Mucosa of rectum (tissue), 2 donors: Measurements from ENCODE around the gene LRP5.

ENCODE experiments used
- H3K27ac ChIP-seq, 2 donors: one replicate each; pipeline ENCODE4 v1.7.0; 2013; ENCODE audit warnings: inconsistent platforms in 2 of 2, low read depth in 2 of 2, low read length in 2 of 2
- H3K27me3 ChIP-seq, 2 donors: one replicate each; pipeline ENCODE4 v1.7.0; 2013; ENCODE audit warnings: low read length in 2 of 2; ENCODE audit not compliant: control insufficient read depth in 2 of 2, insufficient read depth in 2 of 2
- H3K36me3 ChIP-seq, 2 donors: one replicate each; pipeline ENCODE4 v1.7.0; 2013; ENCODE audit warnings: low read length in 2 of 2; ENCODE audit not compliant: control insufficient read depth in 2 of 2, insufficient read depth in 2 of 2
- H3K4me1 ChIP-seq, 2 donors: one replicate each; pipeline ENCODE4 v1.7.0; 2013; ENCODE audit warnings: low read length in 2 of 2, mild to moderate bottlenecking in 1 of 2; ENCODE audit not compliant: control insufficient read depth in 2 of 2, insufficient read depth in 2 of 2
- H3K4me3 ChIP-seq, 2 donors: one replicate each; pipeline ENCODE4 v1.7.0; 2013; ENCODE audit warnings: low read length in 2 of 2
- H3K9ac ChIP-seq, 2 donors: one replicate each; pipeline ENCODE4 v1.7.0; 2013; ENCODE audit warnings: low read length in 2 of 2, low read depth in 1 of 2, mild to moderate bottlenecking in 1 of 2
- H3K9me3 ChIP-seq, 2 donors: one replicate each; pipeline ENCODE4 v1.7.0; 2013; ENCODE audit warnings: low read length in 2 of 2; ENCODE audit not compliant: control insufficient read depth in 2 of 2
- donor health status: healthy.
- donor health status: Normal muscosa, but diverticular disease.

LRP5 gene

DNA sequence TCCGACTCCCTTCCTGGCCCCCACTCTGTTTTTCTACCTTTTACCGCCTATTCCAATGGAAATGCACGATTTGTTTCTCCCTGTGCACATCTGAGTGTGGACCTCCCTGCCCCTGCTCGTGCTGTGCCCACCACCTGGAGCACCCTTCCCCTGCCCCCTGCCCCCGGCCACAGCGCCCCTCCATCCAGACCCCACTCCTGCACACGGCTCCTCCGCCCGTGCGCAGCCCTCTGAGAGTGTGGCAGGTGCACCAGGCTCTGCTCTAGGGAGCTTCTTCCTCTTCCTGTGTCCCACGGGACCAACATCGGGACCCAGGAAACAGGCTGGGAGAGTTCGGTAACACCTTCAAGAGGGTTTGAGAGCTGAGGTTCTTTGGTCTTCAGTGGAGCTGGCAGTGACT, 62.9 kb downstream of the LRP5 start:
- Histone ChIP-seq H3K27ac (no peak overlapping the region), H3K4me1 (peaks cover 40 to 45% of the 10 kb centered on the region in 2 donors), H3K9ac (no peak overlapping the region)

GRCh38 chr11:68375766-68376165, 63.4 kb downstream of the LRP5 start:
- no peak overlapping the region for H3K9ac ChIP-seq
- H3K36me3 ChIP-seq, result no peaks in the 10 kb centered on the region
- H3K4me3 ChIP-seq, result no peak overlapping the region
- H3K4me1 ChIP-seq, result peaks cover 40 to 45% of the 10 kb centered on the region in 2 donors
- no peaks in the 10 kb centered on the region for H3K27me3 ChIP-seq
- H3K9me3 ChIP-seq, result no peaks in the 10 kb centered on the region
- H3K27ac ChIP-seq, result no peak overlapping the region

More for the DNA sequence above, 62.9 kb downstream of the LRP5 start:
- Histone ChIP-seq H3K27me3 (no peaks in the 10 kb centered on the region), H3K4me3 (no peak overlapping the region), H3K36me3 (no peaks in the 10 kb centered on the region), H3K9me3 (no peaks in the 10 kb centered on the region)

DNA sequence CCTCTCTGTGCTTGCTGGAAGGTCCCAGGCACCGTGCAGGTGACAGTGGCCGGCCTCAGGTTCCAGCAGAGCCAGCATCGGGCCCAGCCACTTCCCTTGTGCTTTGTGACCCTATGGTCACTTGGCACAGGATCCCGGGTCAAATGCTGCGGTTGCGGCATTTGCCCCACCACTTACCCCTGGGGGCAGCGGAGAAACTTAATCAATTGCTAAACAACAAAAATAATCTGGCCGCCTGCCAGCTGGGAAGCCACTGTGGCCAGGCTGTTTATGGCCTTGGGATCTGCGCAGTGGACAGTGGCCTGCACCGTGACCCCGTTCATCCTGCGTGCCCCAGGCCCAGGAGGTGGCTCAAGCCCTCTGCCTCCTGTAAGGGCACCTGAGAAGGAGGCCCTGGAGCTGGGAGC, 65.0 kb downstream of the LRP5 start:
- Histone ChIP-seq H3K4me1 (peaks cover 46 to 51% of the 10 kb centered on the region in 2 donors), H3K4me3 (no peak overlapping the region), H3K36me3 (no peaks in the 10 kb centered on the region), H3K27me3 (no peaks in the 10 kb centered on the region), H3K9me3 (no peaks in the 10 kb centered on the region), H3K27ac (no peak overlapping the region), H3K9ac (no peak overlapping the region)

DNA sequence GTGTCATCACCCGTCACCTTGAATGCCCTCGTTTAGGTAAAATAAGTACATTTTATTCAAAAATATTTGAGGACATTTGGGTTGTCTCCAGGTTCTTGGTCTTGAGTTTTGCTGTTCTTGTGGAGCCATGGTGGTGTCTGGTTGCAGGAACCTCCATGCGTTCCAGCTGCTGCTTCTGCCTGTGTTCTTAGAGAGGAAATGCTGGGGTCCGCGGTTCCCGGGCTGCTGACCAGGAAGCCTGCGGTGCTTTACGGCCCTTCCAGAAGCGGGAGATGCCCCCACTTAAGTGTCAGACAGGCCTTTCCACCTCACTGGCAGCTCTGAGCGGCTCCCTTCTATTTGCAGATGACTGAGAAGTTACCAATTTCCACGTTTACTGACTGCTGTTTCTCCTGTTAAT, 66.8 kb downstream of the LRP5 start:
- H3K27me3 ChIP-seq, result no peaks in the 10 kb centered on the region
- peaks cover 39% of the 10 kb centered on the region in 2 donors for H3K4me1 ChIP-seq
- H3K4me3 ChIP-seq, result no peak overlapping the region
- H3K27ac ChIP-seq, result peak overlapping the region in 1 of 2 donors; percentile 86
- no peaks in the 10 kb centered on the region for H3K36me3 ChIP-seq
- H3K9ac ChIP-seq, result no peak overlapping the region
- no peaks in the 10 kb centered on the region for H3K9me3 ChIP-seq

GRCh38 chr11:68380786-68381622, 68.6 kb downstream of the LRP5 start:
- Histone ChIP-seq H3K27me3 (no peaks in the 10 kb centered on the region), H3K4me1 (peaks cover 29 to 30% of the 10 kb centered on the region in 2 donors), H3K9me3 (no peaks in the 10 kb centered on the region), H3K4me3 (peak overlapping the region; percentile 26 to 41), H3K27ac (peak overlapping the region; percentile 85 to 86), H3K36me3 (peaks cover 2 to 4% of the 10 kb centered on the region in 2 donors), H3K9ac (peak overlapping the region; percentile 41 to 53)

DNA sequence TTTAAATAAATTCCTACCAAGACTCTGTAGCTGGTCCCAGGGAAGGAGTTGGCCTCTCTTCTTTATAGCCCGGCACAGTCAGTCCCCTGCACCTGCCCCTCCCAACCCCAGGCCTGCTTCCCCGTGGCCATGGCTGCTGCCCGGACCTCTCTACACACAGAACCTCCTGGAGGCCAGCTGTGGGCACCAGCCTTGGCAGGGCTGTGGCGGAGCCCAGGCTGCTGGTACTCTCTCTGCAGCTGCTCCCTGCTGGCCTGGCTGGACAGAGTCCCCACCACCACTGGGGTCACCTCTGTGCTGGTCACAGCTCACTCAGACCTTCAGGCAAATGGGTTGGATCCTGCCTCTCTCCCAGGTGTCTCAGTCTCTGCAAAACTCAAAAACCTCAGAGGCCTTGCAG, 69.3 kb downstream of the LRP5 start:
- H3K4me1 ChIP-seq, result peaks cover 29 to 30% of the 10 kb centered on the region in 2 donors
- H3K4me3 ChIP-seq, result peak overlapping the region in 1 of 2 donors; percentile 26

GRCh38 chr11:68382358-68382998, 70.1 kb downstream of the LRP5 start:
- no peaks in the 10 kb centered on the region for H3K9me3 ChIP-seq
- no peak overlapping the region for H3K4me3 ChIP-seq
- peaks cover 8 to 10% of the 10 kb centered on the region in 2 donors for H3K36me3 ChIP-seq
- H3K27ac ChIP-seq, result peak overlapping the region in 1 of 2 donors; percentile 86
- no peaks in the 10 kb centered on the region for H3K27me3 ChIP-seq
- peaks cover 29 to 30% of the 10 kb centered on the region in 2 donors for H3K4me1 ChIP-seq
- H3K9ac ChIP-seq, result no peak overlapping the region

More for the DNA sequence above, 69.3 kb downstream of the LRP5 start:
- peaks cover 8 to 9% of the 10 kb centered on the region in 2 donors for H3K36me3 ChIP-seq
- H3K9me3 ChIP-seq, result no peaks in the 10 kb centered on the region
- no peaks in the 10 kb centered on the region for H3K27me3 ChIP-seq
- peak overlapping the region in 1 of 2 donors; percentile 15 for H3K9ac ChIP-seq
- H3K27ac ChIP-seq, result peak overlapping the region in 1 of 2 donors; percentile 86

- H3K4me3 ChIP-seq, result no peak overlapping the region
- peaks cover 28 to 29% of the 10 kb centered on the region in 2 donors for H3K4me1 ChIP-seq
- H3K36me3 ChIP-seq, result peaks cover 14 to 16% of the 10 kb centered on the region in 2 donors
- no peaks in the 10 kb centered on the region for H3K9me3 ChIP-seq
- no peaks in the 10 kb centered on the region for H3K27me3 ChIP-seq
- no peak overlapping the region for H3K9ac ChIP-seq
- H3K27ac ChIP-seq, result no peak overlapping the region
Measured at GRCh38 chr11:68383976-68384501, 71.6 kb downstream of the LRP5 start.

DNA sequence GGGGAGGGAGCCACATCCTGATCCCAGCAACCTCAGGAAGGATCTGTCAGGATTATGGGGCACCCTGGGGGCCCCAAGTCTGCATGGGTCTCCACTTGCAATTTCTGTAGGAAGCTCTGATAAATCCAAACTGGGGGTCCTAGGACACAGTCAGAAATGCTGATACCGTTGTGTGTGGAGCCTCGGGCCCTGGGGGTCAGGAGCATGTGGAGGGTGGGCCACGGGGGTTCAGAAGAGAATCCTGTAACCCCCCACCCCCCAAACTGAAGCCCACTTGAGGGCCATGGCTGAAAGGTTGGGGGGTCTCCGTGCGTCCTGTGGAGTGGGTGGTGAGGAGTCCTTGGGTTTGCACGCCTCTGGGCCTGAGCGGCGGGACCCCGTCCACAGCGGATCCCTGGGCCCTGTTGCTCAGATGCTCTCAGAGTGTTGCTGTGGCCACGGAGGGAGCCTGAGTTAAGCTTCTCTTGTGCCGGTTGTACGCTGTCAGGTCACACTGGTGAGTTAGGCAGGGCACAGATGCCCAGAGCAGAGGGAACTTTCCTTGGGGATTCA, 72.2 kb downstream of the LRP5 start:
- Histone ChIP-seq H3K9me3 (no peaks in the 10 kb centered on the region), H3K36me3 (peaks cover 20 to 22% of the 10 kb centered on the region in 2 donors), H3K27me3 (no peaks in the 10 kb centered on the region)

DNA sequence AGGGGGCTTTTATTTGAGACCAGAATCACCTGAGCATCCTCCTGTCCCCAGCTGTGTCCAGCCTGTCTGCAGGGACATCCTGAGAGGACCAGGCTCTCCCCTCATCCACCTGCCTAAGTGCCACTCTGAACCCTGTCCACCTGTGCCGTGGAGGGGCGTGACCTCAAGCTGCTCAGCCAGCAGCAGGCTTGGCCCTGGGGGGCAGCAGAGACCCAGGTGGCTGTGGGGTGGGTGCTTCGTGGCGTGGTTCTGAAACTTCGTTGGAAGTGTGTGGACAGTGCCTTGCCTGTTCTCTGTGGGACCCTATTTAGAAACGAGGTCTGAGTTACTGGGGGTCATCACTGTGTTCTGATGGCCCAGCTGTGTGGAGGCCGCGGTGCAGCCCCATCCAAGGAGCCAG, 72.7 kb downstream of the LRP5 start:
- H3K27me3 ChIP-seq, result no peaks in the 10 kb centered on the region
- H3K9me3 ChIP-seq, result no peaks in the 10 kb centered on the region
- peaks cover 25 to 27% of the 10 kb centered on the region in 2 donors for H3K36me3 ChIP-seq
- no peak overlapping the region for H3K27ac ChIP-seq
- H3K4me3 ChIP-seq, result no peak overlapping the region
- peaks cover 18 to 20% of the 10 kb centered on the region in 2 donors for H3K4me1 ChIP-seq
- no peak overlapping the region for H3K9ac ChIP-seq

More for the DNA sequence above, 72.2 kb downstream of the LRP5 start:
- Histone ChIP-seq H3K4me3 (no peak overlapping the region), H3K9ac (no peak overlapping the region), H3K4me1 (peaks cover 22 to 24% of the 10 kb centered on the region in 2 donors), H3K27ac (no peak overlapping the region)
